A673 (cell line): ENCODE measurements around the gene GLT1D1.
"Not testable (repeated sequence)": the region's sequence is repeated elsewhere in the genome, so short reads cannot be mapped to it uniquely, and the experiment has no call there.

ENCODE experiments used
- EZH2 ChIP-seq: fragments of 200-600 bp; sonication (generic); IDR thresholded peaks from 2 replicates; pipeline ENCODE4 v1.6.1; 2017; ENCODE audit warnings: borderline replicate concordance, low read depth, mild to moderate bottlenecking, mixed read lengths, antibody characterized with exemption, low read length; ENCODE audit not compliant: poor library complexity, severe bottlenecking
- TF ChIP-seq, protein P1 (sequence below): fragments of 300-800, 200-600 bp; sonication (generic); conservative IDR thresholded peaks from 2 replicates; pipeline ENCODE4 v1.5.1; 2017; ENCODE audit warnings: low read depth, mild to moderate bottlenecking, antibody characterized with exemption, low read length, moderate library complexity, mixed read lengths

DNA sequence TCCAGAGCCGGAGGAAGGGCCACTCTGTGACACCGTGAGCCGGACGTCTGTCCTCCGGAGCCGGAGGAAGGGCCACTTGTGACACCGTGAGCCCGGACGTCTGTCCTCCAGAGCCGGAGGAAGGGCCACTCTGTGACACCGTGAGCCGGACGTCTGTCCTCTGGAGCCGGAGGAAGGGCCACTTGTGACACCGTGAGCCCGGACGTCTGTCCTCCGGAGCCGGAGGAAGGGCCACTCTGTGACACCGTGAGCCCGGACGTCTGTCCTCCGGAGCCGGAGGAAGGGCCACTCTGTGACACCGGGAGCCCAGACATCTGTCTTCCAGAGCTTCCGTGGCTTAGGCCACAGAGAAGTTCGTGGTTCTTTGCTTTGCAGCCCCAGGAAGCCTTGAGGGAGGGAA lies 6.6 kb upstream of the GLT1D1 start:
- TF ChIP-seq, protein P1, sequence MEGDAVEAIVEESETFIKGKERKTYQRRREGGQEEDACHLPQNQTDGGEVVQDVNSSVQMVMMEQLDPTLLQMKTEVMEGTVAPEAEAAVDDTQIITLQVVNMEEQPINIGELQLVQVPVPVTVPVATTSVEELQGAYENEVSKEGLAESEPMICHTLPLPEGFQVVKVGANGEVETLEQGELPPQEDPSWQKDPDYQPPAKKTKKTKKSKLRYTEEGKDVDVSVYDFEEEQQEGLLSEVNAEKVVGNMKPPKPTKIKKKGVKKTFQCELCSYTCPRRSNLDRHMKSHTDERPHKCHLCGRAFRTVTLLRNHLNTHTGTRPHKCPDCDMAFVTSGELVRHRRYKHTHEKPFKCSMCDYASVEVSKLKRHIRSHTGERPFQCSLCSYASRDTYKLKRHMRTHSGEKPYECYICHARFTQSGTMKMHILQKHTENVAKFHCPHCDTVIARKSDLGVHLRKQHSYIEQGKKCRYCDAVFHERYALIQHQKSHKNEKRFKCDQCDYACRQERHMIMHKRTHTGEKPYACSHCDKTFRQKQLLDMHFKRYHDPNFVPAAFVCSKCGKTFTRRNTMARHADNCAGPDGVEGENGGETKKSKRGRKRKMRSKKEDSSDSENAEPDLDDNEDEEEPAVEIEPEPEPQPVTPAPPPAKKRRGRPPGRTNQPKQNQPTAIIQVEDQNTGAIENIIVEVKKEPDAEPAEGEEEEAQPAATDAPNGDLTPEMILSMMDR, result not testable (repeated sequence)
- not testable (repeated sequence) for TF ChIP-seq EZH2
